Right atrium auricular region (tissue), 2 donors: ENCODE results near the gene BOD1L2. TPM values are rescaled to one million over a fixed set of nuclear protein-coding genes. Genes with fewer than 3 reads are reported as not detected.

Experiments used
- DNase-seq: peaks from one replicate; pipeline ENCODE4 v3.0.0-alpha.2; 2019; ENCODE audit warnings: low spot score
- H3K27ac ChIP-seq, 2 donors: fragments of 200-600 bp; sonication (generic); 1 replicate in 1 of 2; 2 replicates in 1 of 2; pipeline ENCODE4 v1.5.1; 2016 to 2019
- H3K27me3 ChIP-seq, 2 donors: fragments of 200-600 bp; sonication (generic); one replicate each; pipeline versions ENCODE4 v1.5.1 to v1.6.0; 2017 to 2019
- H3K36me3 ChIP-seq: fragments of 200-600 bp; sonication (generic); one replicate; pipeline ENCODE4 v1.5.1; 2016
- H3K4me1 ChIP-seq, 2 donors: fragments of 200-600 bp; sonication (generic); one replicate each; pipeline versions ENCODE4 v1.5.1 to v1.6.0; 2017 to 2019
- H3K4me3 ChIP-seq, 2 donors: fragments of 200-600 bp; sonication (generic); 1 replicate in 1 of 2; 2 replicates in 1 of 2; pipeline ENCODE4 v1.5.1; 2017 to 2019; ENCODE audit warnings: mild to moderate bottlenecking in 1 of 2, moderate library complexity in 1 of 2
- H3K9me3 ChIP-seq, 2 donors: fragments of 200-600 bp; sonication (generic); one replicate each; pipeline ENCODE4 v1.5.1; 2019
- total RNA-seq, 2 donors: library from RNA; depleted of rRNA; stranded (reverse); fragments of >200 nt; gene quantifications; one replicate each; pipeline ENCODE4 v1.1.0, GENCODE V29; 2016
- TF ChIP-seq, protein P1 (sequence below), 2 donors: fragments of 200-600 bp; sonication (generic); IDR thresholded peaks; one replicate each; pipeline ENCODE4 v1.5.1; 2019; ENCODE audit warnings: antibody characterized with exemption in 2 of 2

BOD1L2 gene
- total RNA-seq, 2 donors from 2014 or later: not detected

DNA sequence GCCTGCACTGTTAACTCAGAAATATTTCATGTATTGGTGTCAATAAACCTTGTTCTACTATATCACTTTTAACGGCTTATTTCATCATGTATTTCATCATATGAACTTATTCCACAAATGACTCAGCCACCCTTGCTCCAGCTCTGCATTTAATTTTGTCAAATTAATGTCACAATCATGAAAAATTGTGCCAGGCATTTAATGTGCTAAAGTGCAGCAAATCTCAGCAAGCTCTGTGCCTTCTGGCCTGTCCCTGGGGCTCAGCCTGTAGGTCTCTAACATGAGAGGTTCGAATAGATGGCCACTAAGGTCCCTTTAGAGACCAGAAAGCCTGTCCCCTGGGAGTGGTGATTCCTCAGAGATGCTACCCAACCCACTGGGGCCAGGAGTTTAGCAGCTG, 28.6 kb downstream of the BOD1L2 start:
- H3K9me3 ChIP-seq: peaks cover 0 to 5% of the 10 kb centered on the region in 2 donors
- H3K27me3 ChIP-seq: no peaks in the 10 kb centered on the region
- H3K27ac ChIP-seq: no peak overlapping the region
- no peak for DNase-seq
- no peaks in the 10 kb centered on the region for H3K4me1 ChIP-seq
- no peaks in the 10 kb centered on the region for H3K36me3 ChIP-seq
- TF ChIP-seq, protein P1, sequence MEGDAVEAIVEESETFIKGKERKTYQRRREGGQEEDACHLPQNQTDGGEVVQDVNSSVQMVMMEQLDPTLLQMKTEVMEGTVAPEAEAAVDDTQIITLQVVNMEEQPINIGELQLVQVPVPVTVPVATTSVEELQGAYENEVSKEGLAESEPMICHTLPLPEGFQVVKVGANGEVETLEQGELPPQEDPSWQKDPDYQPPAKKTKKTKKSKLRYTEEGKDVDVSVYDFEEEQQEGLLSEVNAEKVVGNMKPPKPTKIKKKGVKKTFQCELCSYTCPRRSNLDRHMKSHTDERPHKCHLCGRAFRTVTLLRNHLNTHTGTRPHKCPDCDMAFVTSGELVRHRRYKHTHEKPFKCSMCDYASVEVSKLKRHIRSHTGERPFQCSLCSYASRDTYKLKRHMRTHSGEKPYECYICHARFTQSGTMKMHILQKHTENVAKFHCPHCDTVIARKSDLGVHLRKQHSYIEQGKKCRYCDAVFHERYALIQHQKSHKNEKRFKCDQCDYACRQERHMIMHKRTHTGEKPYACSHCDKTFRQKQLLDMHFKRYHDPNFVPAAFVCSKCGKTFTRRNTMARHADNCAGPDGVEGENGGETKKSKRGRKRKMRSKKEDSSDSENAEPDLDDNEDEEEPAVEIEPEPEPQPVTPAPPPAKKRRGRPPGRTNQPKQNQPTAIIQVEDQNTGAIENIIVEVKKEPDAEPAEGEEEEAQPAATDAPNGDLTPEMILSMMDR (IDR thresholded peaks at IDR 0.05): no peak
- H3K4me3 ChIP-seq: no peak overlapping the region

DNA sequence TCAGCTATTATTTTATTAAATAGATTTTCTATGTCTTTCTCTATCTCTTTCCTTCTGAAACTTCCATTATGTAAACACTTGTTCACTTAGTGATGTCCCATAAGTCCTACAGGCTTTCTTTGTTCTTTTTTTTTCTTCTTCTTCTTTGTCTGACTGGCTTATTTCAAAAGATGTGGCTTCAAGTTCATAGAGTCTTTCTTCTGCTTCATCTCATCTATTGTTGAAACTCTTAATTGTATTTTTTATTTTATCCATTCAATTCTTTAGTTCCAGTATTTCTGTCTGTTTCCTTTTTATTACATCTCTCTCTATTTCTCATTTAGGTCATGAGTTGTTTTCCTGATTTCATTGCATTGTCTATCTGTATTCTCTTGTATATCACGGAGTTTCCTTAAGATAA, 38.5 kb downstream of the BOD1L2 start:
- H3K4me3 ChIP-seq: no peak overlapping the region
- no peaks in the 10 kb centered on the region for H3K27me3 ChIP-seq
- no peak for DNase-seq
- no peaks in the 10 kb centered on the region for H3K36me3 ChIP-seq
- H3K4me1 ChIP-seq: no peaks in the 10 kb centered on the region
- TF ChIP-seq, protein P1 (IDR thresholded peaks at IDR 0.05): no peak
- no peak overlapping the region for H3K27ac ChIP-seq
- peaks cover 11 to 56% of the 10 kb centered on the region in 2 donors for H3K9me3 ChIP-seq

DNA sequence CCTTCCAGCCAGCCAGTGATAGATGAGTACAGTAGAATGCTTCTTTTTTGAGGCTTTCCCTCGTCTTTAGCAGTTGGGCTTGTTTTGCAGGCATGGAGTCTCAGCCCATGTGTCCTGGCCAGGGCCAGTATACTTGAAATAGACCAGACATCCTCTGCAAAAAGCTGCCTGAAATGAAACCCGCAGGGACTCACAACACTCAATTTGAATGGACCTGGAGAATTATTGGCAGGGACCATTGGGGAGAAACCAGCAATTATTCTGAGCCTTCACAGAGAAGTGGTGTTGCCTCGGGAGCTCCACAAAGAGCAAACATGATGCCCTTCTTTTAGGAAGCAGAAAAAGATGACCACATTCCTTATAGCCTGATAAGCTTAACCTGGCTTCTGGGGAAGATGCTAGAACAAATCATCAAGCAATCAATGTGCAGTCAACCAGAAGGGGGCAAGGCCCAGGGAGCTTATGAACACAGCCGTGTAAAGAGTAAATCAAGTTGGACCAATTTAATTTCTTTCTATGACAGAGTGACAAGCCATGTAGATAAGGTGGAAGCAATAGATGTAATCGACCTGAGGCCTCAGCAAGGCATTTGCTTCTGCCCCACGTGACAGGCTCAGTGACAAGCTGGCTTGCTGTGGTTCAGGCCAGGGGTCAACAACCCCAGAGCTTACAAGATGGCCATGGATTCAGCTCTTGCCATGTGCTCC, 42.1 kb downstream of the BOD1L2 start:
- DNase-seq: no peak
- Histone ChIP-seq H3K4me1 (no peaks in the 10 kb centered on the region), H3K36me3 (no peaks in the 10 kb centered on the region), H3K27me3 (no peaks in the 10 kb centered on the region), H3K4me3 (no peak overlapping the region), H3K9me3 (peaks cover 11 to 28% of the 10 kb centered on the region in 2 donors), H3K27ac (no peak overlapping the region)
- TF ChIP-seq, protein P1 (IDR thresholded peaks at IDR 0.05): no peak

DNA sequence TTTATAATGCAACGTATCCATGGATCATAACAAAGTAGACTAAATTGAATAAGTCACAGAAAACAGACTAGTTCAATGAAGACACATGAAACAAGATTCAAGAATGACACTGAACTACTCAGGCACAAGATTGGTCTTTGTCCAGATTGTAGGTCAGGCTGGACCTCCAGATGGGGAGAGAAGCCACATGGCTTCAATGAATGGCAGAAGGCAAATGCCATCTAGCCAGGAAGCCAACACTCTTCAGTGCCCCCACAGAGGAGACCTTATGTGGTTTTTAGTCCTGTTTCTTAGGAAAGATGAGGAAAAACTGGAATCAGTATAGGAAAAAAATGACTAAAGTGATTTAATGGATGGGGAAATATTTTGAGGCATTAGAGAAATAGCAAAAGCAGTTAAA, 43.1 kb downstream of the BOD1L2 start:
- no peak overlapping the region for H3K4me3 ChIP-seq
- TF ChIP-seq, protein P1 (IDR thresholded peaks at IDR 0.05): no peak
- no peak overlapping the region for H3K27ac ChIP-seq

DNA sequence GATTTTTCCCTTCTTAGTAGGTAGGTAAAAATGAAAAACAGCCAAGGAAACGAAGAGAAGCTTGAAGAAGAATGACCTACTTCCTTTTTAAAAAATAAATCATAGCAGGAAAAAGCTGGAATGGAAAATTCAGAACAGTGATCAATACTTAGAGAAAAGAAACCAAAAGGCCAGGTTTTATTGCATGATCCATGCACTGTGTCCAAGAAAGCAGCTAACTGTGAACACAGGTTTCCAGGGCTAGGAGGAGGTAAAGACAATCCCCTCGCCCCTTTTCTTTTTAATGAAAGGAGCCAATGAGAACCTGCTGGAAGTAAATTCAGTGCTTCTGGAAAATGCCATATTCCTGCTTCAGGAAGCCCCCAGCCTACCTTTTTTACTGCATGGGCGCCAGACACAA, 47.2 kb downstream of the BOD1L2 start:
- DNase-seq: no peak

More for the DNA sequence above, 43.1 kb downstream of the BOD1L2 start:
- Histone ChIP-seq H3K27me3 (no peaks in the 10 kb centered on the region), H3K36me3 (no peaks in the 10 kb centered on the region), H3K4me1 (no peaks in the 10 kb centered on the region), H3K9me3 (peaks cover 11 to 18% of the 10 kb centered on the region in 2 donors)
- no peak for DNase-seq

More for the DNA sequence above, 47.2 kb downstream of the BOD1L2 start:
- Histone ChIP-seq H3K36me3 (no peaks in the 10 kb centered on the region), H3K4me3 (no peak overlapping the region), H3K9me3 (no peaks in the 10 kb centered on the region), H3K4me1 (no peaks in the 10 kb centered on the region), H3K27me3 (no peaks in the 10 kb centered on the region), H3K27ac (no peak overlapping the region)
- TF ChIP-seq, protein P1 (IDR thresholded peaks at IDR 0.05): no peak
